ENCODE data around the gene VSTM1. TPM values are rescaled to one million over a fixed set of nuclear protein-coding genes. Genes with fewer than 3 reads are reported as not detected.

The VSTM1 gene
- total RNA-seq, 1 donor from 2014 or later, result not detected

DNA sequence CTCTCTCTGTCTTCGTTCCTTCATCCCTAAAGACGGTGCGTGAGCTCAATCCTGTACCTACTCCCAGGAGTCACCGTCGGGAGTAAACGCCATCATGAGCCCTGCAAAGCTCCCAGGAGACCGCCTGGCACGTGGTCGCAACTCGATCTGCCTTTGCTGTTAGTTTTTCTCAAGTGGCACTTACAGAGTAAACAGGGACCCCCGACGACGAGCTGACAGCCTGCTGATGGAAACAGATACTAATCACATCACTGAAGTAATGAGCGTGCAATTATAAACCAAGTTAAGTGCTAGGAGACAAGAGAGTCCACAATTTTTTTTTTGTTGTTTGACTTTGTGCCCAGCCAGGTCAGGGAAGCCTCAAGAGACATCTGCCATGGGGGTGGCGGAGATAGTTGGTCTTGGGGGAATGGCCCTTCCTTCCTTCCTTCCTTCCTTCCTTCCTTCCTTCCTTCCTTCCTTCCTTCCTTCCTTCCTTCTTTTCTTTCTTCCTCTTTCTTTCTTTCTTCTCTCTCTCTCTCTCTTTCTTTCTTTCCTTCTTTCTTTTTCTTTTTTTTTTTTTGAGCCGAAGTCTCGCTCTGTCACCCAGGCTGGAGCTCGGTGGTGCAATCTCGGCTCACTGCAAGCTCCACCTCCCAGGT is 48.7 kb downstream of the VSTM1 start:
- ATAC-seq (ENCODE audit: low read depth), result no peak
- POLR2A ChIA-PET, result no interaction called here
- DNase-seq, result no peak
- peaks cover 9% of the 10 kb centered on the region for H3K27me3 Mint-ChIP-seq
- TF ChIP-seq, protein P1, sequence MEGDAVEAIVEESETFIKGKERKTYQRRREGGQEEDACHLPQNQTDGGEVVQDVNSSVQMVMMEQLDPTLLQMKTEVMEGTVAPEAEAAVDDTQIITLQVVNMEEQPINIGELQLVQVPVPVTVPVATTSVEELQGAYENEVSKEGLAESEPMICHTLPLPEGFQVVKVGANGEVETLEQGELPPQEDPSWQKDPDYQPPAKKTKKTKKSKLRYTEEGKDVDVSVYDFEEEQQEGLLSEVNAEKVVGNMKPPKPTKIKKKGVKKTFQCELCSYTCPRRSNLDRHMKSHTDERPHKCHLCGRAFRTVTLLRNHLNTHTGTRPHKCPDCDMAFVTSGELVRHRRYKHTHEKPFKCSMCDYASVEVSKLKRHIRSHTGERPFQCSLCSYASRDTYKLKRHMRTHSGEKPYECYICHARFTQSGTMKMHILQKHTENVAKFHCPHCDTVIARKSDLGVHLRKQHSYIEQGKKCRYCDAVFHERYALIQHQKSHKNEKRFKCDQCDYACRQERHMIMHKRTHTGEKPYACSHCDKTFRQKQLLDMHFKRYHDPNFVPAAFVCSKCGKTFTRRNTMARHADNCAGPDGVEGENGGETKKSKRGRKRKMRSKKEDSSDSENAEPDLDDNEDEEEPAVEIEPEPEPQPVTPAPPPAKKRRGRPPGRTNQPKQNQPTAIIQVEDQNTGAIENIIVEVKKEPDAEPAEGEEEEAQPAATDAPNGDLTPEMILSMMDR (IDR thresholded peaks at IDR 0.05), result no peak
- H3K9me3 Mint-ChIP-seq, result peaks cover 3% of the 10 kb centered on the region
- H3K4me3 Mint-ChIP-seq, result no peak overlapping the region
- H3K27ac Mint-ChIP-seq, result no peak overlapping the region
- intact Hi-C loops (cut with micrococcal nuclease), result no loop called here
- H3K4me1 Mint-ChIP-seq, result no peaks in the 10 kb centered on the region
- CTCF ChIA-PET, result no interaction called here
- no peaks in the 10 kb centered on the region for H3K36me3 Mint-ChIP-seq (ENCODE audit: low read depth)

GRCh38 chr19:54013866-54014265 is 49.8 kb downstream of the VSTM1 start:
- H3K4me3 Mint-ChIP-seq, result no peak overlapping the region
- POLR2A ChIA-PET, result no interaction called here
- peaks cover 3% of the 10 kb centered on the region for H3K9me3 Mint-ChIP-seq
- intact Hi-C loops (cut with micrococcal nuclease), result no loop called here
- H3K27ac Mint-ChIP-seq, result no peak overlapping the region
- no peaks in the 10 kb centered on the region for H3K4me1 Mint-ChIP-seq
- no peaks in the 10 kb centered on the region for H3K36me3 Mint-ChIP-seq (ENCODE audit: low read depth)
- peaks cover 7% of the 10 kb centered on the region for H3K27me3 Mint-ChIP-seq
- no peak for ATAC-seq (ENCODE audit: low read depth)
- CTCF ChIA-PET, result no interaction called here
- TF ChIP-seq, protein P1 (IDR thresholded peaks at IDR 0.05), result no peak
- no peak for DNase-seq

GRCh38 chr19:54011507-54012211 is 52.0 kb downstream of the VSTM1 start:
- Mint-ChIP-seq H3K4me1 (no peaks in the 10 kb centered on the region), H3K4me3 (no peak overlapping the region), H3K36me3 (ENCODE audit: low read depth) (no peaks in the 10 kb centered on the region), H3K27me3 (peaks cover 8% of the 10 kb centered on the region), H3K9me3 (peaks cover 3% of the 10 kb centered on the region), H3K27ac (no peak overlapping the region)
- ChIA-PET POLR2A (no interaction called here), CTCF (no interaction called here)
- intact Hi-C loops (cut with micrococcal nuclease), result no loop called here
- TF ChIP-seq, protein P1 (IDR thresholded peaks at IDR 0.05), result no peak
- DNase-seq (no peak), ATAC-seq (ENCODE audit: low read depth) (no peak)

DNA sequence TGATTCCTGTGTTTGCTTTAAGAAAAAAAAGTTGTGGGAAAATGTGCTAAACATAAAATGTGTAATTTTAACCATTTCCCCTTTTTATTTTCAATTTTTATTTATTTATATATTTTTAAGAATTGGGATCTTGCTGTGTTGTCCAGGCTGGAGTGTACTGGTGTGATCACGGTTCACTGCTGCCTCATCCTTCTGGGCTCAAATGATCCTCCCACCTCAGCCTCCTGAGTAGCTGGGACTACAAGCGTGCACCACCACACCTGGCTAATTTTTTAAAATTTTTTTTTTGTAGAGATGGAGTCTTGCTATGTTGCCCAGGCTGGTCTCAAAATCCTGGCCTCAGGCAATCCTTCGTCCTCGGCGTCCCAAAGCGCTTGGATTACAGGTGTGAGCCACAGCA is 53.2 kb downstream of the VSTM1 start:
- DNase-seq, result no peak
- H3K36me3 Mint-ChIP-seq (ENCODE audit: low read depth), result no peaks in the 10 kb centered on the region
- H3K4me3 Mint-ChIP-seq, result no peak overlapping the region
- no peaks in the 10 kb centered on the region for H3K4me1 Mint-ChIP-seq
- peaks cover 3% of the 10 kb centered on the region for H3K9me3 Mint-ChIP-seq
- H3K27ac Mint-ChIP-seq, result no peak overlapping the region
- H3K27me3 Mint-ChIP-seq, result peaks cover 8% of the 10 kb centered on the region
- intact Hi-C loops (cut with micrococcal nuclease), result no loop called here
- no peak for ATAC-seq (ENCODE audit: low read depth)
- ChIA-PET CTCF (no interaction called here), POLR2A (no interaction called here)
- TF ChIP-seq, protein P1 (IDR thresholded peaks at IDR 0.05), result no peak

DNA sequence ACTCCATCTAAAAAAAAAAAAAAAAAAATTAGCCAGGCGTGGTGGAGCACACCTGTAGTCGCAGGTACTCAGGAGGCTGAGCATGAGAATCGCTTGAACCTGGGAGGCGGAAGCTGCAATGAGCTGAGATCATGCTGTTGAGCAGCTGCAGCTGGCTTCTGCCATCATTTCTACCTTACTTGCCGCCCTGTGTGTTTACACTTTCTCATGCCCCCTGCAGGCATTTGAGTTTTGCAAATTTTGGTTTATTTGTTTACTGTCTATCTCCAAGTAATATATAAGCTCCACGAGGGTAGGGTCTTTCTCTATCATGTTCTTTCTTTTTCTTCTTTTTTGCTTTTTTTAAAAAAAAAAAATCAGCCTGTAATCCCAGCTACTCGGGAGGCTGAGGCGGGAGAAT is 54.3 kb downstream of the VSTM1 start:
- ATAC-seq (ENCODE audit: low read depth), result no peak

More for the DNA sequence above, 54.3 kb downstream of the VSTM1 start:
- no peaks in the 10 kb centered on the region for H3K36me3 Mint-ChIP-seq (ENCODE audit: low read depth)
- ChIA-PET POLR2A (no interaction called here), CTCF (no interaction called here)
- no peak overlapping the region for H3K27ac Mint-ChIP-seq
- no peaks in the 10 kb centered on the region for H3K4me1 Mint-ChIP-seq
- DNase-seq, result no peak
- peaks cover 8% of the 10 kb centered on the region for H3K27me3 Mint-ChIP-seq
- intact Hi-C loops (cut with micrococcal nuclease), result no loop called here
- H3K9me3 Mint-ChIP-seq, result peaks cover 3% of the 10 kb centered on the region
- H3K4me3 Mint-ChIP-seq, result no peak overlapping the region
- TF ChIP-seq, protein P1 (IDR thresholded peaks at IDR 0.05), result no peak

Data from activated B cell treated with CpG ODN at 0.5 μM for 24 hours (primary cell).